OCI-LY7 (cell line): ENCODE data around the gene ELK1.

Experiments used
- CTCF ChIP-seq: fragments of 200-600 bp; sonication (generic); conservative IDR thresholded peaks from 2 replicates; pipeline ENCODE4 v1.5.1; 2014; ENCODE audit warnings: mild to moderate bottlenecking, antibody characterized with exemption, low read length, moderate library complexity, mixed read lengths
- EZH2phosphoT487 ChIP-seq: fragments of 200-600 bp; sonication (generic); IDR thresholded peaks from 2 replicates; pipeline ENCODE4 v1.6.1; 2018; ENCODE audit warnings: low read depth, borderline replicate concordance, mild to moderate bottlenecking, mixed run types, antibody characterized with exemption, low read length, moderate library complexity, mixed read lengths

- TF ChIP-seq CTCF = no peak
- no peak for TF ChIP-seq EZH2phosphoT487
These were observed 16.4 kb downstream of the ELK1 start for GRCh38 chrX:47633689-47634590.
